DMS153 treated with DMSO at 0.1 percent for 48 hours (cell line): Measurements from ENCODE around the gene JMJD6.

ENCODE experiments used
- DNase-seq: peaks from one replicate; lab custom pipeline; 2025; ENCODE audit not compliant: unreplicated experiment; lab: John Stamatoyannopoulos, UW

The JMJD6 gene

DNA sequence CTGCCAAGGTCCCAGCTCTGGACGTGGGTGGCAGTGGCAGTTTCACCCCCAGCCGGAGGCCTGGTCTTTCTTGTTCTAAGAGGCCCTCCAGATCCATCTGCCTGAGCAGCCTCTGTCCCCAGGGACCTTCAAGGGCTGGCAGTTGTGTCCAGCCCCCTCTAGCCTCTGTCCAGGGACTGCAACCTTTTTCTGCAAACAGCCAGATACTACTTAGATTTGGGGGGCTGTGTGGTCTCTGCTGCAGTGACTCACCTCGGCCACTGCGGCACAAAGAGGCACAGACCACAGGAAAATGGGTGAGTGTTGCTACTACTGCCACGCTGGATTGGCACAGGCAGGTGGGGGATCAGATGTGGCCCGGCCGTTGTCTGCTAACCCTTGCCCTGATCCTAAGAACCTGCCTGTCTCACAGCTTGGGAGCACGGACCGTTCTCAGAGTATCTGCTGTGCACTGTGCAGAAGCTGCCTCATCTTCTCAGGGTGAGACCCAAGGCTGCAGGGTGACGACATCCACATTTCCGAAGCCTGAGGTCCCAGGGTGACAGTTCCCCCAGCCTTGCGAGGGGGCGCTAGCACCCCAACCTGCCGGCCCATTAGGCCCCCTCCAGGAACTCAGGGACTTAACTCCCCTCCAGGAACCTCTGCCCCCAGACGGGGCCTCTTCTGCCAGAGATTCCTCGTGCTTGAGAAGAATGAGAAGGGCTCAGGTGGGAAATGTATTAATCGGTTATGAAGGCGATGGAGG, 43.2 kb downstream of the JMJD6 start:
- no peak for DNase-seq

DNA sequence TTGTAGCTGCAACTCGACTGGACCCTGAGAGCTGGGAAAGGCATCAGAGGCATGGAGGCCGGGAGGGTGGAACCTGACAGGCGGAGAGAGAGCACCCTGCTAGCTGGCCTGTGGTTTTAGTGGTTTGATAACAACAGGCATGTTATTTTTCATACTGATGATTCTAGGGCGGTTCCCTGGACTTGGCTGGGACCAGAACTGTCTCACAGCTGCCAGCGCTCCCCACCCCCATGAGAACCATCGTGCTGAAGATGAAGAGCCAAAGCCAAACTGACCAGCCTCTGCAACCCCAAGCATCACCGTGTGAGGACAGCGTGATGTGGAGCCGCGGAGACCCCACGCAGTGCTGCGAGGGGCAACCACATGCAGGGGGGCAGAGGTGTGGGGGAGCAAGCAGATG, 44.1 kb downstream of the JMJD6 start:
- no peak for DNase-seq

- peak; percentile 47 for DNase-seq
These were observed 44.9 kb downstream of the JMJD6 start for GRCh38 chr17:76681222-76682137.

GRCh38 chr17:76679239-76679638, 47.2 kb downstream of the JMJD6 start:
- no peak for DNase-seq

DNA sequence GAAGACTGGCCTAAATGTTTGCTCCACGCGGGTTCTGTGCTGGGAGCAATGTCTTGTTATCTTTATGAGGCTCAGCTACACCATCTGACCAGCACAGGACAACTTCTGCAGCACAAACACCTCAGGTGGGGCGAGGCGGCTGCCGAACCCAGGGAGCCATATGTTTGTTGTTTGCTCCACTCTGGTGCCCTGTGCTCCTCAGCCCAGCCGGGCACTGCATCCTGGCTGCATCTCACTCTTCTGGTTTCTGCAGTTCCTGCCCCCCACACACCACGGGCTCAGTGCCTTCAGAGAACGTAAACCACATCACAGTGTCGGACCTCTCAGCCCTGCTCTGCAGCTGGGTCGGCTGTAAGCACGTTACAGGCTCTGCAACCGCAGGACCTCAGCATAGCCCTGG, 48.1 kb downstream of the JMJD6 start:
- DNase-seq, result no peak

- DNase-seq, result no peak
These were observed 49.0 kb downstream of the JMJD6 start for GRCh38 chr17:76677406-76677805.

DNA sequence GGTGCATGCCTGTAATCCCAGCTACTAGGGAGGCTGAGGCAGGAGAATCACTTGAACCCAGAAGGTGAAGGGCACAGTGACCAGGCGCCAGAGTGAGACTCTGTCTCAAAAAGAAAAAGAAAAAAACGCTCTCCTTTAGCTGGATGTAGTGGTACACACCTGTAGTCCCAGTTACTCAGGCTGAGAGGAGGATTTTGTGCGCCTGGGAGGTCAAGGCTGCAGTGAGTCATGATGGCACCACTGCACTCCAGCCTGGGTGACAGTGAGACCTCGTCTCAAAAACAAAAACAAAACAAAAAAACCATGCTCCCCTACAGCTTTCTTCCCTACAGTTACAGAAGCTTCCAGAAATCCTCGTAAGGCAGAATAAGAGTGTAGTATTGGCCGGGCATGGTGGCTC, 49.8 kb downstream of the JMJD6 start:
- DNase-seq, result no peak

DNA sequence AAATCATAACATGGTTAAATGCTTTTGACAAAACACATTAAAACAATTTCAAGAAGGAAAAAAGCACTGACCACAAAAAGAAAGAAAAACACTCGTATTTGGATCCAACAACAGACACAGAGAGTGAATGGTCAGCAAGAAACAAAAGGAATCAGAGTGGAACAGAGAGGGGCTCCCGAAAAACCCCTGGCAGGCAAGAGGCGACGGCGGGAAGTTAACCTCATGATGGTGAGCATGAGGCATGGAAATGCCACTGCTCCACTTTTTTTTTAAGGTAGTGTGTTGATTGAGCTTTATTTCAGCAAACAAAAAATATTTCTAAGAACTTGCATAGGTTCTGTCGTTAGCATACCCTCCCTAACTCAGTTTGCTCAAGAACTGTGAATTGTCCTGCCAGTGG, 50.8 kb downstream of the JMJD6 start:
- DNase-seq, result no peak

DNA sequence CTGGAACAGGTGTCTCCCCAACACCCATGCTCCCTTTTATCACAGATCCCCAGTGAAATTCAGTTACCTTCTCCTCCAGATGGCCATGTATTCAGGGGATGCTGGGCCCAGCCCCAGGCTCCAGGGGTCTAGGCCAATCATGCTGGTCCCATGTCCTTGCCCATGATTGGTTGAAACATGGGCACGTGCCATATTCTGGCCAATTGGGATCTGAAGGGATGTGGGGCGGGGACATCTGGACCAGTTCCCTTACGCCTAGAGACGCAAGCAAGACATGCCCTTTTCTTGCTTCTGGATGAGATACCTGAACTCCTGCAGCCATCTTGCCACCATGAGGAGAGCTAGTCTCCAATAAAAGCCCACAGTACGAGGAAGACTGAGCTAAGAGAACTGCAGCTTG, 51.8 kb downstream of the JMJD6 start:
- DNase-seq, result no peak

GRCh38 chr17:76673729-76674128, 52.7 kb downstream of the JMJD6 start:
- DNase-seq, result no peak

- no peak for DNase-seq
These were observed 53.5 kb downstream of the JMJD6 start for GRCh38 chr17:76672892-76673291.

GRCh38 chr17:76672270-76672851, 54.0 kb downstream of the JMJD6 start:
- peak; percentile 18 for DNase-seq

DNA sequence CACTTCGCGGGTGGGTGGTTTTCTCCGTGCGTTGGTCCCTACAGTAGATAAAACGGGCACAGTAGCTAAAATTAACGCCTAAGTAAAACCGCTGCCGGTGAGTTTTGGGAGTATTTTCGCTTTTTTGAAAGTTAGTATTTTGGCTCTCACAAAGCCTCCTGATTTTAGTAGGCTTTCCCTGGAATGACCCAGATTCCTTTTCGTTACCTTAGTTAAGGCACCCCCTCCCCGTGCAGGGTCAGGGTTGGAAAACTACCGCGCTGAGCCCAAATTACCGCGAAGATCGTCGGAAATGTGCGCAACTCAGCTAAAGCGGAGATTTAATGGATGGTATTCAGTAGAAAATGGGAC, 54.5 kb downstream of the JMJD6 start:
- no peak for DNase-seq

GRCh38 chr17:76671123-76671911, 55.1 kb downstream of the JMJD6 start:
- peak; percentile 99 for DNase-seq

DNA sequence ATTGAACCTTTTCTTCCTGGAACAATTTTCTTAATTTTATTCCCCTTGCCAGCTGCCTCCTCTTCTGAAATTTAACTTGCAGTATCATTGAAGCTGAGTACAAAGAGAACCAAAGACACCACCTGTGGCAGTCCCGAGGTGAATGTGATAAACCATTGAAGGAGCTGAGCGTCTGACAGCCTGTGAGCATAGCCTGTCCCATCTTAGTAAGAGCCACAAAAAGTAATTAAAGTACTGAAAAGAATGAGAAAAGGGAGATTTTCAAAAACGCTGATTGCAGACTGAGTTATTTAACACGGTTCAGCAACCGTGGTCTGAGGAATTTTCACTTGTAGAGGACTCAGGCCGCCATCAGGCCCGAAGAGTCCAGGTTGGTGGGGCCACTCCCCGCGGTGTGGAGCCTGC, 55.7 kb downstream of the JMJD6 start:
- no peak for DNase-seq

DNA sequence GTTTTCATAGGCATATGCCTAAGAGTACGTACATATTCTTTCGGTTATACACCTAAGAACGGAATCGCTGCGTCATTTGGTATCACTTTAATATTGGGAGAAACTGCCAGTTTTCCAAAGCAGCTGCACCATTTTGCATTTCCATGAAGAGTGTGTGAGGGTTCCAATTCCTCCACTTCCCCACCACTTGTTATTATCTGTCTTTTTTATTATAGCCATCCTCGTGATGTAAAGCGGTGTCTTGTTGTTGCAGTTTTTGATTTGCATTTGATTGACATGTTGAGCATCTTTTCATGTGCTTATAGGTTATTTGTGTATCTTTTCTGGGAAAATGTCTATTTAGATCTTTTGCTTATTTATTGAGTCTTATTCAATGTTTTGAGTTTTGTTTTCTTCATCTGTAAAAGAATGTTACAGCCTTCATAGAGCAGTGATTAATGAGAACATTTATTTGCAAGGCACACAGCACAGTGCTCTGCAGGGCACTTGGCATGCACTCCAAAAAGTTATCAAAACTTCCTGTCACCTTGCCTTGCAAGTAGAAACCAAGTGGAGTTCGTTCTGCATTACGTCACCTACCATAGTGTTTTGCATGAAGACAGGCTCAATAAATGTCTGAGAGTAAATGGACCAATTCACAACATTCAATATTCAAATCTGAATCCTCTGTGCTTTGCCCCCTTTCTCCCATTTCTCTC, 56.2 kb downstream of the JMJD6 start:
- no peak for DNase-seq
